Loucy (cell line): ENCODE measurements around the gene CRYBG2.
"Not testable (repeated sequence)": the region's sequence is repeated elsewhere in the genome, so short reads cannot be mapped to it uniquely, and the experiment has no call there.

Source experiments
- H2AFZ ChIP-seq: fragments of 200-600 bp; sonication (generic); 2 replicates; pipeline ENCODE4 v1.6.0; 2016; ENCODE audit warnings: antibody characterized with exemption, mild to moderate bottlenecking, low read length, moderate library complexity
- H3F3A ChIP-seq: fragments of 200-600 bp; 2 replicates; pipeline ENCODE4 v1.6.0; 2016; ENCODE audit warnings: antibody characterized with exemption, low read depth, mild to moderate bottlenecking
- H3K27me3 ChIP-seq: fragments of 200-600 bp; sonication (generic); 2 replicates; pipeline ENCODE4 v1.6.1; 2014; ENCODE audit warnings: low read length, mild to moderate bottlenecking; ENCODE audit not compliant: insufficient read depth, poor library complexity, severe bottlenecking
- H3K36me3 ChIP-seq: fragments of 200-600 bp; sonication (generic); 2 replicates; pipeline ENCODE4 v1.6.1; 2016; ENCODE audit warnings: low read length; ENCODE audit not compliant: insufficient read depth
- H3K4me1 ChIP-seq: fragments of 200-600 bp; sonication (generic); 2 replicates; pipeline ENCODE4 v1.5.1; 2014; ENCODE audit warnings: low read length, mild to moderate bottlenecking; ENCODE audit not compliant: insufficient read depth, poor library complexity, severe bottlenecking
- H3K4me2 ChIP-seq: fragments of 200-600 bp; sonication (generic); 2 replicates; pipeline ENCODE4 v1.6.0; 2014; ENCODE audit warnings: antibody characterized with exemption, low read length, low read depth, mild to moderate bottlenecking; ENCODE audit not compliant: poor library complexity, severe bottlenecking
- H3K4me3 ChIP-seq: fragments of 200-600 bp; sonication (generic); 2 replicates; pipeline ENCODE4 v1.5.1; 2014; ENCODE audit warnings: low read length, mild to moderate bottlenecking, mixed read lengths; ENCODE audit not compliant: poor library complexity, severe bottlenecking
- H3K79me2 ChIP-seq: fragments of 200-600 bp; sonication (generic); 2 replicates; pipeline ENCODE4 v1.6.1; 2014; ENCODE audit warnings: low read length; ENCODE audit not compliant: insufficient read depth
- H3K9ac ChIP-seq: fragments of 200-600 bp; sonication (generic); 2 replicates; pipeline ENCODE4 v1.6.0; 2014; ENCODE audit warnings: mild to moderate bottlenecking, low read depth, low read length, moderate library complexity; ENCODE audit not compliant: poor library complexity, severe bottlenecking
- H3K9me2 ChIP-seq: fragments of 200-600 bp; sonication (generic); replicated peaks from 2 replicates; pipeline ENCODE4 v1.6.1; 2016; ENCODE audit warnings: low read depth, low read length, mixed read lengths
- H3K9me3 ChIP-seq: fragments of 200-600 bp; sonication (generic); 2 replicates; pipeline ENCODE4 v1.6.1; 2014; ENCODE audit warnings: mild to moderate bottlenecking, antibody characterized with exemption, low read length, low read depth; ENCODE audit not compliant: insufficient read depth
- H4K20me1 ChIP-seq: fragments of 200-600 bp; sonication (generic); 2 replicates; pipeline ENCODE4 v1.6.0; 2014; ENCODE audit warnings: antibody characterized with exemption, low read length, mild to moderate bottlenecking; ENCODE audit not compliant: insufficient read depth, poor library complexity, severe bottlenecking
- EZH2phosphoT487 ChIP-seq: fragments of 200-600 bp; IDR thresholded peaks from 2 replicates; pipeline ENCODE4 v1.6.1; 2018; ENCODE audit warnings: antibody characterized with exemption, mild to moderate bottlenecking, moderate library complexity, borderline replicate concordance
- TF ChIP-seq, protein P1 (sequence below): fragments of 200-600 bp; sonication (generic); conservative IDR thresholded peaks from 2 replicates; pipeline ENCODE4 v1.5.1; 2014; ENCODE audit warnings: mild to moderate bottlenecking, antibody characterized with exemption, low read length

The CRYBG2 gene

DNA sequence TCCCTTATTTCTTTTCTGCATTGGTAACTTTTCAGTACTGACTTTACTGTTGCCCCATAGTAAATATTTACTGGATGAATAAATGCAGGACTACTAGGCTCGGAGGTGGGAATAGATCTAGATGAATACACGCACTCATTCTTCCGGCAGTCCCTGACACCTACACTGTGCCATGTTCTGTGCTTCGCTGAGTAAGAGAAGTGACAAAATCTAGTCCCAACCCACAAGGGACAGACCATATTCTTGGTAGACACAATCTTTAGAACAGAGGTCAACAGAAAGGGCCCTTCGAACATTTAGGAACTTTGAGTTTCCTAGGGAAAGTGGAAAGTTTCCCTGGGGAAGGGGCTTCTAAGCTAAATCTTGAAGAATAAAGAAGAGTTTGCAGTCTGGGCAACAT is 39.4 kb downstream of the CRYBG2 start:
- no peak overlapping the region for H2AFZ ChIP-seq
- H3K9me3 ChIP-seq: no peaks in the 10 kb centered on the region
- no peaks in the 10 kb centered on the region for H4K20me1 ChIP-seq
- TF ChIP-seq, protein P1, sequence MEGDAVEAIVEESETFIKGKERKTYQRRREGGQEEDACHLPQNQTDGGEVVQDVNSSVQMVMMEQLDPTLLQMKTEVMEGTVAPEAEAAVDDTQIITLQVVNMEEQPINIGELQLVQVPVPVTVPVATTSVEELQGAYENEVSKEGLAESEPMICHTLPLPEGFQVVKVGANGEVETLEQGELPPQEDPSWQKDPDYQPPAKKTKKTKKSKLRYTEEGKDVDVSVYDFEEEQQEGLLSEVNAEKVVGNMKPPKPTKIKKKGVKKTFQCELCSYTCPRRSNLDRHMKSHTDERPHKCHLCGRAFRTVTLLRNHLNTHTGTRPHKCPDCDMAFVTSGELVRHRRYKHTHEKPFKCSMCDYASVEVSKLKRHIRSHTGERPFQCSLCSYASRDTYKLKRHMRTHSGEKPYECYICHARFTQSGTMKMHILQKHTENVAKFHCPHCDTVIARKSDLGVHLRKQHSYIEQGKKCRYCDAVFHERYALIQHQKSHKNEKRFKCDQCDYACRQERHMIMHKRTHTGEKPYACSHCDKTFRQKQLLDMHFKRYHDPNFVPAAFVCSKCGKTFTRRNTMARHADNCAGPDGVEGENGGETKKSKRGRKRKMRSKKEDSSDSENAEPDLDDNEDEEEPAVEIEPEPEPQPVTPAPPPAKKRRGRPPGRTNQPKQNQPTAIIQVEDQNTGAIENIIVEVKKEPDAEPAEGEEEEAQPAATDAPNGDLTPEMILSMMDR: no peak
- TF ChIP-seq EZH2phosphoT487: no peak
- H3K9me2 ChIP-seq: no peaks in the 10 kb centered on the region
- H3K9ac ChIP-seq: no peak overlapping the region
- no peaks in the 10 kb centered on the region for H3F3A ChIP-seq
- no peak overlapping the region for H3K4me3 ChIP-seq
- H3K4me1 ChIP-seq: peaks cover 64% of the 10 kb centered on the region
- H3K27me3 ChIP-seq: no peaks in the 10 kb centered on the region
- H3K4me2 ChIP-seq: no peak overlapping the region
- H3K79me2 ChIP-seq: peaks cover 27% of the 10 kb centered on the region
- no peaks in the 10 kb centered on the region for H3K36me3 ChIP-seq

DNA sequence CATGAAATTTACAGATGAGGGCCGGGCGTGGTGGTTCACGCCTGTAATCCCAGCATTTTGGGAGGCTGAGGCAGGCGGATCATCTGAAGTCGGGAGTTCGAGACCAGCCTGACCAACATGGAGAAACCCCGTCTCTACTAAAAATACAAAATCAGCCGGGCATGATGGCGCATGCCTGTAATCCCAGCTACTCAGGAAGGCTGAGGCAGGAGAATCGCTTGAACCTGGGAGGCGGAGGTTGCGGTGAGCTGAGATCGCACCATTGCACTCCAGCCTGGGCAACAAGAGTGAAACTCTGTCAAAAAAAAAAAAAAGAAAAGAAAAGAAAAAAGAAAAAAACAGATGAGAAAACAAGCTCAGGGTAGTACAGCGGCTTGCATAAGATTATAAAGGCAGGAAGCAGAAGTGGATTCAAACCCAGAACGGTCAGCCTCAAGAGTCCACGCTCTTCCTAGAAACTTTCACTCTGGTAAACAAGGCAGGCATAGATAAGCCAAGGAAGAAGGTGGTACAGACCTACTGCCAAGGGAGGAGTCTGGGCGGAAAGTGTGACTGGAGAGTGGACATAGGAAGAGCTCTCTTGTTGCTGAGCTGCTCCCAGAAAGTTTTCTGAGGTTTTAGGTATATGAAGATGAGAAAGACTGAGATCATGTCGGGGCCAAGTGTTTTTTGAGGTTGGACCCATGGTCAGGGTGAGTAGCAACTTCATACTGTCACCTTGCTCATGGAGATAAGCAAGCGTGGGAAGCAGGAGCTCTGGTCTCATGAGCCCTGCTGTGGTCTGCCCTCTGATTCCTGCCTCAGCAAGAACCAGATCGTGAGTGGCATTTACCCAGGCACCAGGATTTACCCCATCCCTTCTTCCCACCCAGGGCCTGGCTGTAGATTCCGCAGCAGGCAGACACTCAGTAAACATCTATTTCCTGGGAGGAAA is 45.7 kb downstream of the CRYBG2 start:
- H3K36me3 ChIP-seq, H4K20me1 ChIP-seq, H3K27me3 ChIP-seq, H3K9me3 ChIP-seq, H3K9me2 ChIP-seq, H3F3A ChIP-seq, H3K4me3 ChIP-seq, H3K79me2 ChIP-seq: not testable (repeated sequence)
- H3K4me2 ChIP-seq: peak overlapping the region; percentile 91
- peaks cover 31% of the 10 kb centered on the region for H3K4me1 ChIP-seq
- H3K9ac ChIP-seq: peak overlapping the region; percentile 88
- H2AFZ ChIP-seq: peak overlapping the region; percentile 55

- H3K4me2 ChIP-seq: peak overlapping the region; percentile 91
- no peak for TF ChIP-seq EZH2phosphoT487
- TF ChIP-seq, protein P1: no peak
- H3K4me1 ChIP-seq: peaks cover 26% of the 10 kb centered on the region
- H3K4me3 ChIP-seq: peak overlapping the region; percentile 98
- no peaks in the 10 kb centered on the region for H3K36me3 ChIP-seq
- H3K27me3 ChIP-seq: no peaks in the 10 kb centered on the region
- peaks cover 5% of the 10 kb centered on the region; the same call in 1 of the 2 replicates for H3K79me2 ChIP-seq
- peak overlapping the region; percentile 88 for H3K9ac ChIP-seq
- H3K9me2 ChIP-seq: no peaks in the 10 kb centered on the region
- no peaks in the 10 kb centered on the region for H3F3A ChIP-seq
- H2AFZ ChIP-seq: peak overlapping the region; percentile 91
- H4K20me1 ChIP-seq: no peaks in the 10 kb centered on the region
- H3K9me3 ChIP-seq: no peaks in the 10 kb centered on the region
Observed at GRCh38 chr1:26307363-26307781, 46.6 kb downstream of the CRYBG2 start.
